HG03097 (cell line): ENCODE data around the gene ZAP70.

Experiments used
- ATAC-seq: cut with Tn5 transposase; IDR thresholded peaks from one replicate; pipeline ENCODE4 v1.9.1; 2021; ENCODE audit not compliant: unreplicated experiment, low FRiP score

ZAP70 gene

DNA sequence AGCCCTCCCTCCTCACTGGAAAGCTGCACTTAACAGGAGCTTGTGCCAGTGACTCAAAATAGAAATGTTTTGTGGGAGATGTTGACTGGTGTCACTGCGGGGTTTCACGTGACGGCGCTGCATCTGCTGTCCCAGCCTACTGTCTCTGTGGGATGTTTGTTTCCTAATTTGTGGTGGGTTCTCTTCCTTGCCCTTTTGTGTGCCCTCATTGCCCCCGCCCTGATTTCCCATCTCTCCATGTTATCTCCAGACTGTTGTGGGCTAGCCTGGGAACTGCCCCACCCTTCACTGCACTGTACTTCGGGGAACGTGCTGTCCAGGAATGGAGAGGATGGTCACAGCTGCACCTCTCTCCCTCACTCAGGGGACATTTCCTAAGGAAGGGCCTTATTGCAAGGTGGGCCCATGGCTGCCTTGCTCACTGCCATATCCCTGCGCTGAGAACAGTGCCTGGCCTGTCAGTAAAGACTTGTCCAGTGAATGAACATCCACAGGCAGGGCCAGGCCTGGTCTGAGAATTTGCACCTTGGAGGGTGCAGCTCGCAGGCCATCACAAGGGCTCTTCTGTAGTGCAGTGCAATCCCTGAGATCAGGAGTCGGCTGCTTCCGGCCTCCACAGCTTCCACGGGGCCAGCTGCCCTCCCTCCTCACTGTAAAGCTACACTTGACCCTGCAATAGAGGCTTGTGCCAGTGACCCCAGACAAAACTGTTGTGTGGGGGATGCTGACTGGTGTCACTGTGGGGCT lies 18.1 kb downstream of the ZAP70 start:
- ATAC-seq = no peak

DNA sequence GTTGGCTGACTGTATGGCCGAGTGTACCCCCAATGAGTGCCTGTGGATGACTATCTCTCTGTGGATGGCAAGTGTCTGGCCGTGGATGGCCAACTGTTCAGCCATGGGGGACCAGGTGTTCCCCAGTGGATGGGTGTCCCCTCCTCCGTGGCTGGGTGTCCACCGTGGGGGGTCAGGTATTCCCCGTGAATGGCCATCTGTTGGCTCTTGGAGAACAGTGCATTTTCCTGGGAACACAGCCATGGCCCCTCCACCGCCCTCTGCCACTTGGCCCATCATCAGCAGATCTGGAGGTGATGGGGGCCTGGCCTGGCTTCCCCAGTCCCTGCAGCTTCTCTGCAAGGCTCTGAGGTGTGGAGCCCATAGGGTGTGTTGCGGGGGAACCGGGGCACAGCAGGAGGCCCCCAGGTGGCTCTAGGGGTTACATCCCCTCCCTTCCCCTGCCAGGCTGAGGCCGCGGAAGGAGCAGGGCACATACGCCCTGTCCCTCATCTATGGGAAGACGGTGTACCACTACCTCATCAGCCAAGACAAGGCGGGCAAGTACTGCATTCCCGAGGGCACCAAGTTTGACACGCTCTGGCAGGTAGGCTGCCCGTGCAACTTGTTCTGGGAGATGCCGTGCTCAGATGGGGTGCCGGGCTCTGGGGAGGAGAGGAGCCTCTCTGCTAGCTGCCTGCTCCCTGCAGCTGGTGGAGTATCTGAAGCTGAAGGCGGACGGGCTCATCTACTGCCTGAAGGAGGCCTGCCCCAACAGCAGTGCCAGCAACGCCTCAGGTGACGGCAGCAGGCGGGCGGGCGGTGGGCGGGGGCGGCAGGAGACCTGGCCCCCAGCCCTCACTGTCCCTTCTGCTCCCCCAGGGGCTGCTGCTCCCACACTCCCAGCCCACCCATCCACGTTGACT lies 19.3 kb downstream of the ZAP70 start:
- no peak for ATAC-seq

DNA sequence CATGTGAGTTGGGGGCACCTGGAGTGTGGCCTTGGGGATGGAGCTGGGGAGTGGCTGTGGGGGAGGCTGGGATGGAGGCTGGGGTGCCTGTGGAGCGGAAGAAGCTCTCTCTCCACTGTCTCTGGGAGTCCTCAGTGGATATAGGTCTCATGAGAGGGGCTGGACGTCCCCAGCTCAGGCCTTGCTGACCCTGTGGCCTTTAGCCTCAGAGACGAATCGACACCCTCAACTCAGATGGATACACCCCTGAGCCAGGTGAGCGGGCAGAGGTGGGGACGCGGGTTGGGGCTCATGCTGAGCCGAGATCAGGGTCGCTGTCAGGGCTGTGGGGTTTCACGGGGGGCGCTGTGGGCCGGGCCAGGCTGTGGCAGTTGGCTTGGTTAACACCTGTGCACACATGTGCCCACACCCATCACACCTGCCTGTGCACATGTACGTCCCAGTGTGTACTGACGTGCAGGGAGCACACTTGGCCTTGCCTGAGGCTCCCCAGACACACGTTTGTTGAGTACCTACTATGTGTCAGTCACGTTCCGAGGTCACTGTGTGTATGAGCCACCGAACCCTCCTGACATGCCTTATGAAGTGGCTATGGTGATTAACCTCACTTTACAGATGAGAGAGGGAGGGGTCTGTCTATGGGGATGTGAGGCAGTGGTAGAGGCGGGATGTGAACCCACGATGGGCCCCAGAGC lies 20.1 kb downstream of the ZAP70 start:
- no peak for ATAC-seq

DNA sequence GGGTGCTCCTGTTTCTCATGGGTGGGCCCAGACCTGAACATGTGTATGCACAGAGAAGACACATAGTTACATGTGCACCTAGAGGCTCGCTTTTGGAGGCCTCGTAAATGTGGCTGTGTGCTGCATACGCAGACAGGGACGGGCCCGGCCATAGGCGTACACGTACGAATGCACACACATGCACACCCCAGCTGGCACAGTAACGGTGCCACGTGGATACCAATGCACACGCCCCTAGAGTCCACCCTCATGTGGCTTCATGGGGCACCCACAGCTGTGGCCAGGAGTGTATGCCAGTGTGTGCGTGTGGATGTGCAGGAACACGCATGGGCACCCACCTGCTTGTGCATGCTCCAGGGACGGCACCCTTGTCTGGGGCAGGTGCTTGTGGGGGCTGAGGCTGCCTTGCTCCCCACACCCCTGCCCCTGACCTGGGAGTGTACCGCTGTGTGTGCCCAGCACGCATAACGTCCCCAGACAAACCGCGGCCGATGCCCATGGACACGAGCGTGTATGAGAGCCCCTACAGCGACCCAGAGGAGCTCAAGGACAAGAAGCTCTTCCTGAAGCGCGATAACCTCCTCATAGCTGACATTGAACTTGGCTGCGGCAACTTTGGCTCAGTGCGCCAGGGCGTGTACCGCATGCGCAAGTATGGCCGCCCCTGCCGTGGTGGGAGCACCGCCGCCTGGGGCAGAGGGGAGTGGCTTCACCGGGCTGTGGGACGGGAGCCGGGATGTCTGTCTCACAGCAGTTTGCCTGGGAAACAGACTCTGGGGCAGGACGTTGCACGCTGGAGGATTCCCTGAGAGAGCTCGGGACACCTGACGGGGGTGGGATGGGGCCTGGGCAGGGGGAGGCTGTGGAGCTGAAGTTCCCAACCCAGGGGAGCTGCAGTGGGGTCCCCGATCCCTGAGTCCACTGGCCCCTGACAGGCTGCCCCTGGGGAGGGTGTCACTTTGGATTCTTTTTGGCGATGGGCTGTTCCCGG lies 21.0 kb downstream of the ZAP70 start:
- no peak for ATAC-seq

- ATAC-seq = no peak
These were observed 21.8 kb downstream of the ZAP70 start for GRCh38 chr2:97735161-97735561.

DNA sequence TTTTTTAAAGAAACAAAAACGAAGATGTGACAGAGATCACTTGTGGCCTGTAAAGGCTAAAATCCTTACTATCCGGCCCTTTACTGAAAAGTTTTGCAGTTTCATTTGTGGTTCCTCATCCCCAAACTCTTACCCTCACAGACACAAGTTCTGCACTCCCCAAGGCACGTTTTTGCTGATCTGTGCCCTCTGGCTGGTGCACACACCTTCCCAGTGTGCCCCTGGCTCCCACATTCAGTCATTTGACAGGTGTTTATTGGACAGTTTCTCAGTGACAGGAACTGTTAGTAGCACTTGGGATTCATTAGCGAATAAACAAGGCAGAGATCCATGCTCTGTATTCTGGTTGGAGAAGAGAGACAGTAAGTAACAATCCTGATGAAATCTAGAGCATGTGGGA lies 22.8 kb downstream of the ZAP70 start:
- ATAC-seq = no peak

DNA sequence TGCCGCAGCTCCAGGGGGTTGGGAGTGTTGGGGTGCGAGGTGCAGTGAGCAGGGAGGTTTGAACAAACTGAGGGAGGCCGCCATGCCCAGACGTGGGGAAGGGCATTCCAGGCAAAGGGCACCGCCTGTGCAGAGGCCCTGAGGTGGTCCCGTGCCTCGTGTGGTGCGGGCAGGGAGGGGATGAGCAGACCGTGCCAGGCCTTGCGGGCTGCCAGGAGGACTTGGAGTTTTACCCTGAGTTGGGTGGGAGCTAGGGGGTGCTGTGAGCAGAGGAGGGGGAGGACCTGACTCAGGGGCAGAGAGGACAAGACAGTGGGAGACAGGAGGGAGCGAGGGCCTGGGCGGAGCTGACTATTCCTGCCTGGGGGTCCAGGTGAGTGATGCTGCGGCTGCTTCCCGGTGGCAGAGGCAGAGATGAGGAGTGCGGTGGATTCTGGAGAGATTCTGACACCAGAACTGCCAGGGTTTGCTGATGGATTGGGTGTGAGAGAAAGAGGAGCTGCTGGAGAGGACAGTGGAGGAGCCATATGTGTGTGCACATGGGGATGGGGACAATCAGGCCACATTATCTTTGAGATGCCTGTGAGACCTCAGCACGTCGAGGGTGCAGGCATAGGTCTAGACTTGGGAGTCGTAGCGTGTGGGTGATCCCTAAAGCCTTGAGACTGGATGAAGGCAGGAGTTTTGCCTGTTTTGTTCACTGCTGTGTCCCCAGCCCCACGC lies 23.4 kb downstream of the ZAP70 start:
- no peak for ATAC-seq

DNA sequence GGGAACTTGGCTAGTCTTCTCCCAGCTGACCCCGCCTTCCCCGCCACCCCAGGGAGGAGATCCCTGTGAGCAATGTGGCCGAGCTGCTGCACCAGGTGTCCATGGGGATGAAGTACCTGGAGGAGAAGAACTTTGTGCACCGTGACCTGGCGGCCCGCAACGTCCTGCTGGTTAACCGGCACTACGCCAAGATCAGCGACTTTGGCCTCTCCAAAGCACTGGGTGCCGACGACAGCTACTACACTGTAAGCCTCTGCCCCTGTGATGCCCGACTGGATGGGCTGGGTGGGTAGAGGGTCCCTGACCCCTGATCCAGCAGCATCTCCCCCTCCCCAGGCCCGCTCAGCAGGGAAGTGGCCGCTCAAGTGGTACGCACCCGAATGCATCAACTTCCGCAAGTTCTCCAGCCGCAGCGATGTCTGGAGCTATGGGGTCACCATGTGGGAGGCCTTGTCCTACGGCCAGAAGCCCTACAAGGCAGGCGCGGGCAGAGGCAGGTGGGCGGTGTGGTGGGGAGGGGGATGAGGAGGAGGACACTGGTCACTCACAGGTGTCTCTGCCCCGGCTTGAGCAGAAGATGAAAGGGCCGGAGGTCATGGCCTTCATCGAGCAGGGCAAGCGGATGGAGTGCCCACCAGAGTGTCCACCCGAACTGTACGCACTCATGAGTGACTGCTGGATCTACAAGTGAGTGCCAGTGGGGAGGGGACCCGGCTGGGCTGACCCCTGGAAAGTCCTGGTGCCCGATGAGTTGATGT lies 24.2 kb downstream of the ZAP70 start:
- ATAC-seq = no peak

- ATAC-seq = no peak
These were observed 25.0 kb downstream of the ZAP70 start for GRCh38 chr2:97738179-97739019.

GRCh38 chr2:97739020-97739892 lies 25.9 kb downstream of the ZAP70 start:
- ATAC-seq = no peak

- no peak for ATAC-seq
These were observed 26.5 kb downstream of the ZAP70 start for GRCh38 chr2:97739893-97740245.

GRCh38 chr2:97740590-97741182 lies 27.3 kb downstream of the ZAP70 start:
- ATAC-seq = no peak

GRCh38 chr2:97741251-97741650 lies 27.9 kb downstream of the ZAP70 start:
- ATAC-seq = no peak

DNA sequence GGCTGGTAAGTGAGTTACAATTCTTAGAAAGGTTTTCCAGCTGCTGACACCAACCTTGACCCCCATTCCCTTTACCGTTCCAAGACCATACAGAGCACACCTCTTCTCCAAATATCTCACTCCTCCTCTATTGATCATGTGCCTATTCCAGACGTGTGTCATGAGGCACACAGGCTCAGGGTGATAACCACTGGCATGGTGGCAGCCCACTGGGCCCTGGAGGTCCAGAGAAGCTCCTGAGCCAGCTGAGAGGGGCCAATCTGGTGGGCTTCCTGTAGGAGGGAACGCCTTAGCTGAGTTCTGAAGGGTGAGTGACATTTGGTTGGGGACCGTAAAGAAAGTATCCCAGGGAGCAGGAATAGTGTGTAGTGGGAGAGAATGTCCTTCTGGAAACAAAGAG lies 28.3 kb downstream of the ZAP70 start:
- no peak for ATAC-seq

GRCh38 chr2:97742381-97742847 lies 29.0 kb downstream of the ZAP70 start:
- ATAC-seq = no peak

DNA sequence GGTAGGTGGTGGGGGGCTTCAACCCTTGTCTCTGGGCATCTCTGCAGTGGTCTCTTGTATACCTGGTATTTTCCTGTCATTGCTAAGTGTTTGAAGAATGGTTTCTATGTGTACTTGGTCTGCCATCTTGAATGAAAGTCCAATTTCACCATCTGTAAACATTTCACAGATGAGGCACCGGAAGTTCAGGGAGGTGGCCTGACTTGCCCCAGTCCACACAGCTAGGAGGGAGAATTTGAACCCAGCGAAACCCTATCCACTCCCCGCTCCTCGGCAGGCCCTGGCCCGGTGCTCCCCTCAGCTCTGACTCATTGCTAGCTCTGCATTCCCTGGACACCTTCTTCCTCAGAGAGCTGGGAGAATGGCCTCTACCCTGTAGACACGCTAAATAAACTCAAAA lies 30.5 kb downstream of the ZAP70 start:
- ATAC-seq = no peak
